Adipocyte (in vitro differentiated cells): ENCODE data around the gene RPL35.

Experiments
- DNase-seq: peaks from one replicate; pipeline ENCODE4 v3.0.0-alpha.2; 2015; ENCODE audit warnings: low read depth
- H3K27me3 ChIP-seq: replicated peaks from 2 replicates; pipeline ENCODE4 v1.7.0; 2013; ENCODE audit warnings: mild to moderate bottlenecking, low read length, moderate library complexity; ENCODE audit not compliant: control insufficient read depth, insufficient read depth
- H3K36me3 ChIP-seq: 2 replicates; pipeline ENCODE4 v1.7.0; 2013; ENCODE audit warnings: low read length, mild to moderate bottlenecking, moderate library complexity; ENCODE audit not compliant: control insufficient read depth, insufficient read depth, severe bottlenecking
- H3K4me1 ChIP-seq: 2 replicates; pipeline ENCODE4 v1.7.0; 2013; ENCODE audit warnings: mild to moderate bottlenecking, low read length, moderate library complexity; ENCODE audit not compliant: control insufficient read depth, insufficient read depth
- H3K4me3 ChIP-seq: 2 replicates; pipeline ENCODE4 v1.7.0; 2013; ENCODE audit warnings: mild to moderate bottlenecking, low read length, moderate library complexity
- H3K9ac ChIP-seq: 2 replicates; pipeline ENCODE4 v1.7.0; 2013; ENCODE audit warnings: mild to moderate bottlenecking, low read length, moderate library complexity
- H3K9me3 ChIP-seq: 2 replicates; pipeline ENCODE4 v1.7.0; 2013; ENCODE audit warnings: mild to moderate bottlenecking, low read length, moderate library complexity; ENCODE audit not compliant: control insufficient read depth

RPL35 gene

DNA sequence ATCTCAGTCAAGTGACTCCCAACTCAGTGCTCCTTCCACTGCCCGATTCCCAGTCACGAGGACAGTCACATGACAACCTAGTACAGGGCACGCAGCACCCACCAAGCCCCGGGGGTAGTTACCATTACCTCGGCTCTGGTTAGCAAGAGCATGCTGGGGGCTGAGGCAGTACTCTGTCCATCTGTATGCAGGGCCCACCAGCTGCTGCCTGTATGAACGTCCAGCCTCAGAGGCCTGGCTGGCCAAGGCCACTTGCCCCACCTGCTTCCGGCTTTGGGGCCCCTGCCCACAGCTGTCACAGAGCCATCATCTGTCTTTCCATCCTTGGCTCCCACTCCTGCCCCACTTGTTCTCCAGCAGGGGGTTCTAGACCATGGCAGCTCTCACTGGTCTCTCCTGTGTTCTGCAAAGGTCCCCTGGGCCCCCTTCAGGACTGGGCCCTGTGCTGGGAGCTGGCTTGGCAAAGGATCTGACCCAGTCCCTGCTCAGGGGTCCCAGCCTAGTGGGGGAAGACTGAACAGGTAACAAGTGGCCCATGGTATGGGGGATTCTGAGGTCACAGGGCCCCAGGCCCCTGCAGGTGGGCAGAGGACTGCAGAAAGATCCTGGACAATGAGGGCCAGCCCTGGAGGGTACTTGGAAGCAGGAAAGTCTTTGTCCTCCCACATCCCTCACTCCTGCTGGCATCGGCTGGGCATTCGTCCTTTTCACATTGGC is 3.3 kb downstream of the RPL35 start:
- Histone ChIP-seq H3K4me3 (no peak overlapping the region), H3K9ac (peak overlapping the region; percentile 99), H3K36me3 (peaks cover 46% of the 10 kb centered on the region)

DNA sequence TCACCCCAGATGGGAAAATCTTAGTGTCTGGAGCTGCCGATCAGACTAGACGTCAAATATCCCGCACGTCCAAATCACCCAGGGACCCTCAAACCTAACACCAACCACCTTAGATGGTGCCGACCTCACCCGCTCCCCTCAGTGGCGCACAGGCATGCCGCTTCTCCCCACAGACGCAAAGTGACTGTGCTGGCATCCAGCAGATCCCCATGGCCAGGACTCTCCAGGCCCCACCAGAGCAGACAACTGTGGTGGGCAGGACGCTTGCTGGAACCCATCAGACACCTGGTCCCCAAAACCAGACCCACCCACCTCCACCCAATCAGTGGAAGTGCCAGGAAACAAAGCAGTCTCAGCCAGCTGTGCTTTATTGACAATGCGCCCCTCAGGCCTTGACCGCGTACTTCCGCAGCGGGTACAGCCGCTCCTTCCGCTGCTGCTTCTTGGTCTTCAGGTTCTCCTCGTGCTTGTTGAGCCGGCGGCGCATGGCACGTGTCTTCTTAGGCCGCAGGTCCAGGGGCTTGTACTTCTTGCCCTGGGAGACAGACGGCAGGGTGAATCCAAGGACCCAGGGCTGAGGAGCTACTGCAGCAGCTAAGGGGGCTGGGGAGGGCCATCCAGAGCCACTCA is 4.1 kb downstream of the RPL35 start:
- peaks cover 46% of the 10 kb centered on the region for H3K36me3 ChIP-seq
- no peak for DNase-seq

More for the DNA sequence above, 3.3 kb downstream of the RPL35 start:
- DNase-seq = no peak
- no peaks in the 10 kb centered on the region for H3K9me3 ChIP-seq
- no peaks in the 10 kb centered on the region for H3K27me3 ChIP-seq
- H3K4me1 ChIP-seq = peaks cover 27% of the 10 kb centered on the region

DNA sequence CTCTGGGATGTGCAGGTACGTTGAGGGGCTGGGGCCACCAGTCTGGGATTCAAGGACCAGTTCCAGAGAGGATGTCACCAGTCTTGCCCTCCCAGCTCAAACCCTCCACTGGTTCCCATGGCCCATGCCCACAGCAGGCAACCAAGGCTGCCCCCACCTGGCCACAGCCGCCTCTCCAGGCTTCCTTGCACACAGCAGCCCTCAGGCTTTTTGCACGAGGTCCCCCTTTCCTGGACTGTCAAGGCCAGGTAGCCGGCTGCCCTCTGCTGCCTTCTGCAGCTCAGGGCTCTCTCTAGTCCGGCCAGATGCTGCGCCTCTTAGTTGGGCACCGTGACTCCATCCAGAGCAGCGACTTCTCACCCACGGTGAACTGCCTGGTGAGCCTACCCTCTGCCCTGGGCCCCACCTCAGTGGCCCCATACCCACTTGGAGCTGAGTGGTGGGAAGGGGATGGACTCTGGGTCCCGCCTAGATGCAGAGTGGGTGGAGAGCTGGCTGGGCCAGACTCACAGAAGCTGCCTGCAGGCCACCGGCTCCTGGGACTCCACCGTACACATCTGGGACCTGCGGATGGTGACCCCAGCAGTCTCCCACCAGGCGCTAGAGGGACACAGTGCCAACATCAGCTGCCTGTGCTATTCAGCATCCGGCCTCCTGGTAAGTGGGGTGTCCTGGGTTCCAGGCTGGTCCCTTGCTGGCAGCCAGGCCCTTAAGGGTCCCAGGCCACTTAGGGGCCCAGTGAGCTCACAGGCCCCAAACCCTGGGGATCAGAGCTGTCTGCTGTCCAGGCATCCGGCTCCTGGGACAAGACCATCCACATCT is 5.6 kb downstream of the RPL35 start:
- Histone ChIP-seq H3K9me3 (no peaks in the 10 kb centered on the region), H3K36me3 (peaks cover 46% of the 10 kb centered on the region), H3K9ac (no peak overlapping the region), H3K4me3 (no peak overlapping the region), H3K27me3 (no peaks in the 10 kb centered on the region), H3K4me1 (peaks cover 32% of the 10 kb centered on the region)
- peak; percentile 28 for DNase-seq

More for the DNA sequence above, 4.1 kb downstream of the RPL35 start:
- no peak overlapping the region for H3K9ac ChIP-seq
- no peaks in the 10 kb centered on the region for H3K9me3 ChIP-seq
- H3K4me3 ChIP-seq = no peak overlapping the region
- H3K27me3 ChIP-seq = no peaks in the 10 kb centered on the region
- H3K4me1 ChIP-seq = peaks cover 29% of the 10 kb centered on the region

DNA sequence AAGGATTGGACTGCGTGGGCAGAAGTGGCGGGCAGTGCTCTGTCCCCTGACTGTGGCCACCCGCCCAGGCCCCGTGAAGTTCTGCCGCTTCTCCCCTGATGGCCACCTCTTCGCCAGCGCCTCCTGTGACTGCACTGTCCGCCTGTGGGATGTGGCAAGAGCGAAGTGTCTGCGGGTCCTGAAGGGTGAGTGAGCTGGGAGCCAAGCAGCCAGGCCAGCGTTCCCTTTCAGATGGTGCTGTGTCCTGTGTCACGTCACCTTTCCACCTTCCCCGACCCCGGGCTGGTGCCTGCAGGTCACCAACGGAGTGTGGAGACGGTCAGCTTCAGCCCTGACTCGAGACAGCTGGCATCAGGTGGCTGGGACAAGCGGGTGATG is 6.2 kb downstream of the RPL35 start:
- H3K36me3 ChIP-seq = peaks cover 42% of the 10 kb centered on the region
- H3K27me3 ChIP-seq = no peaks in the 10 kb centered on the region
- DNase-seq = no peak
- no peak overlapping the region for H3K4me3 ChIP-seq
- no peak overlapping the region for H3K9ac ChIP-seq
- H3K4me1 ChIP-seq = peaks cover 26% of the 10 kb centered on the region
- no peaks in the 10 kb centered on the region for H3K9me3 ChIP-seq

DNA sequence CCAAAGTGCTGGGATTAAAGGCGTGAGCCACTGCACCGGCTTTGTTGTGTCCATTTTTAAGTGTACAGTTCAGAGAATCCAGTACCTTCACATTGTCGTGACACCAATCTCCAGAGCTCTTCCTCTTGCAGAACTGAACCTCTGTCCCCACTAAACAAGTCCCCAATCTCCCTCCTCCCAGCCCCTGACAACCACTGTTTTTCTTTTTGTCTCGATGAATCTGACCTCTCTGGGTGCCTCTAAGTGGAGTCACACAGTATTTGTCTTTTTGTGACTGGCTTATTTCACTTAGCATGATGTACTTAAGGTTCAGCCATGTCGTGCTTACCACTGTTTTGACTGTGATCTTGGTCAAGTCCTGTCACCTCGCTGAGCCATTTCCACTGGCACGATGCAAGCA is 6.9 kb downstream of the RPL35 start:
- no peaks in the 10 kb centered on the region for H3K27me3 ChIP-seq
- peaks cover 34% of the 10 kb centered on the region for H3K36me3 ChIP-seq
- no peaks in the 10 kb centered on the region for H3K9me3 ChIP-seq
- H3K4me3 ChIP-seq = no peak overlapping the region
- H3K9ac ChIP-seq = no peak overlapping the region
- no peak for DNase-seq
- peaks cover 18% of the 10 kb centered on the region for H3K4me1 ChIP-seq

DNA sequence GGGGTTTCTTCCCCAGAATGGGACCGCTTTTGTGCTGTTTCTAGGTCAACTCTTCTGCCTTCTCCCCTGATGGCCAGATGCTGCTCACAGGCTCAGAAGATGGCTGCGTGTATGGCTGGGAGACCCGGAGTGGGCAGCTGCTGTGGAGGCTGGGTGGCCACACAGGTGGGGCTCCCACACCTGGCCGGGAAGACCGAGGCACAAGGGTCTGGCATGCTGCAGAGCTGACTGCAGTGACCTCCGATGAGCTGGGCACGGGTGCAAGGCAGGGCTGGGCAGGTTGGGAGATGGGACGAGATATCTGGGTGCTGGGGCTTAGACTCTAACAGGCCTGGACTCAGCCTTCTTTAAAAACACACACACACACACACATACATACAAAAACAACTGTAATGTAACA is 7.6 kb downstream of the RPL35 start:
- DNase-seq = no peak
- Histone ChIP-seq H3K4me3 (no peak overlapping the region), H3K36me3 (peaks cover 28% of the 10 kb centered on the region), H3K27me3 (no peaks in the 10 kb centered on the region), H3K4me1 (peaks cover 12% of the 10 kb centered on the region), H3K9ac (no peak overlapping the region), H3K9me3 (no peaks in the 10 kb centered on the region)

DNA sequence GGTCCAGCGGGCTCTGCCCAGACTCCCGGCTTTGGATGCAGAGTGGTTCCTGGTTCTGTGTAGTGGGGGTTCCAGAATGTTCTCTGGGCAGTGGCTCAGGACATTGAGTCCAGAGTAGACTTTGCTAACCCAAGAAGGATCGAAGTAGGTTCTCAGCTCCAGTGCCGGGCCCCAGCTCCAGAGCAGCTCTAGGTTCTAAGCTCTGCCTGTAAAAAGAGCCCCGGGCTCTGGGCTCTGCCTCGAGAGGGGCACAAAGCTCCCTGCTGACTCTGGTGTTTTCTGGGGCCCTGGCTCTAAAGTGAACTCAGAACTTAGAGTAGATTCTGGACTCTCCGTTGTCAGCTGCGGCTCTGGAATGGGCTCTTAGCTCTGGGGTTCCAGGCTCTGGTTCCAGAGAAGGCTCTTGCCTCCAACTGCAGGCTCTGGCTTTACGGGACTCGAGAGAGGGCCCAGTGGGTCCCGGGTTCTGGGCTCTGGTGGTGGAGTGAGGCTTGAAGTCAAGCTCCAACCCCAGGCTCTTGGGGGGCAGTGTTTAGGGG is 8.1 kb downstream of the RPL35 start:
- Histone ChIP-seq H3K9me3 (no peaks in the 10 kb centered on the region), H3K36me3 (peaks cover 23% of the 10 kb centered on the region), H3K27me3 (no peaks in the 10 kb centered on the region), H3K4me3 (peak overlapping the region; percentile 76), H3K4me1 (peaks cover 7% of the 10 kb centered on the region), H3K9ac (peak overlapping the region; percentile 72)
- no peak for DNase-seq

DNA sequence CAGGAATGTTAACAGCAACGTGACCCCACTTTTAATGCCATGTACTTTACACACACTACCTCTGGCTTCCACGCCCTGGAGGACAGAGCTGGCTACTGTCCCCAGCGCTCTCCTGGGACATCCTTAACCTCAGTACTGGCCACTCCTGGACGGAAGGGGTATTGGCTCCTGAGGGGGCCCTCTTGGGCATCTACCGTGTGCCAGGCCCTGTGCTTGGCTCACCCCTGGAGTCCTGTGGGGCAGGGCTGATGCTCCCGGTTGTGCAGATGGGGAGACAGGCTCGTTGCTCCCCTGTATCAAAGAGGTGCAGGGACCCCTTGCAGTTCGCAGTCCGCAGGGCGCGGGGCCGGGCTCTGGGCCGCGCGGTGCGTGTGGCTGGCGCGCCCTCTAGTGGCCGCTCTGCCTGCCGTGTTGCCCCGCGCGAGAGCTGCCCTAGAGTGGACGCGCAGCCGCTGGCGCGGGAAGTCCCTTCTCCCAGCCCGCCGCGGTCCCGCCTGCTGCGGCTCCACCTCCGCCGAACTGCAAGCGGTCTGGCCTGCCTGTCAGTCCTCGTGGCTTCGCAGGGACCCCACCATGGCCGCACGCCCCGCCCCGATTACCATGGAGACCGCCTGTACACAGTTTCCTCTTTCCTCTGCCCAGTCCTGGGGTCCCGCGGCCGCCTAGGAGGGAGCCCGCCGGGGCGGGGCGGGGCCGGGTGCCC is 8.8 kb downstream of the RPL35 start, which contains the start of gene WDR38:
Gene WDR38 (plus strand): TSS at position 632 of the 703 bp plus-strand sequence. CDS start 72 bp downstream, outside the sequence.
- peak within 1 kb of the TSS; percentile 76 for H3K4me3 ChIP-seq
- no peaks in the 10 kb centered on the region for H3K9me3 ChIP-seq
- peak within 1 kb of the TSS; percentile 72 for H3K9ac ChIP-seq
- no peaks in the 10 kb centered on the region for H3K27me3 ChIP-seq
- peaks cover 7% of the 10 kb centered on the region for H3K4me1 ChIP-seq
- peaks cover 16% of the 10 kb centered on the region for H3K36me3 ChIP-seq
- DNase-seq = peak; percentile 89

DNA sequence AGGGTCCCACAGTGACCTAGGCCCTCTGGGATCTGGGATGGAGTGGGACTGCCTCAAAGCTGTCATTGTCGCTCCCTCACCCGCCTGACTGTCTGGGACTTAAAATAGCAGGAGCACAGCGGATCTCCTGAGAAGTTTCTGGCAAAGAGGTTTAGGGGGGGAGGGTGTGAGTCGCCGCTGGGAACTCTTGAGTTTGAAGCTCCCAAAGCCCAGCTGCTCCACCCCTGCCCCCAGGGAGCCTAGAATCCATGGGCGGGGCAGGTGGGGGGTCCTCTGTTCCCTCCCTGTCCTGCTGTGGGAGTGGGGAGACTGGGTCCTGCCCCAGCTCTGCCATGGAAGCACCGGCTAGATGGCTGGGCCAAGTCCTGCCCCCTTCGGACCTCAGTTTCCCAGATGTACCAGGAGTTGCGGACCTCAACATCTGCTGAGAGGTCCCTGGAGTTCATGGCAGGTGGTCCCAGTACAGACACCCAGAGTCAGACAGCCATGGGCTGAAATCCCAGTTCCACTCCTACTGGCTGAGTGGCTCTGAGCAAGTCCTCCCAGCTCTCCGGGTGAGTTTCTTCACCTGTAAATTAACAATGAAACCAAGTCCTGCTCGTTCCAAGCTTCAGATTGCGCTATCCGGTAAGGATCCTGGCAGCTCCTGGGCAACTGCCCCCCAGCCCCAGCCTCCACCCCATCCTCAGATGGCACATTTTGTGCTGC is 9.5 kb downstream of the RPL35 start:
- H3K36me3 ChIP-seq = peaks cover 9% of the 10 kb centered on the region
- H3K27me3 ChIP-seq = no peaks in the 10 kb centered on the region
- H3K9ac ChIP-seq = peak overlapping the region; percentile 72
- no peaks in the 10 kb centered on the region for H3K9me3 ChIP-seq
- H3K4me1 ChIP-seq = peaks cover 7% of the 10 kb centered on the region
- H3K4me3 ChIP-seq = peak overlapping the region; percentile 76
- DNase-seq = no peak

DNA sequence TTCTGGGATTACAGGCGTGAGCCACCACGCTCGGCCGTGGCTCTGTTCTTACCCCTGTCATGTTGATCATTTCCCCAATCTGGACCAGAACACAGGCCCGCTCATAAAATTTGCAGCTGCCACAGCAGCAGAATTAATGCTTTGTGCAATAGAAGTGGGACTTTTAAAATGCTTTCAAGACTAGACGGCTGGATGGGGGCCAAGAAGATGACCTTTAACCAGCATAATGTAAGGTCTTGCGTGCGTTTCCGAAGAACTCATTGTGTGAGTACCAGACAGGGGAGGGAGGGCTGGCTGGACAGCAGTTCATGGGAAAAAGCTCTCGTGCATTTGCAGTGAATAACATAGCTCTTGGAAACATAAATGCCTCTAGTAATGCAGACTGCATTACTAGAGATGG is 12.0 kb downstream of the RPL35 start:
- Histone ChIP-seq H3K4me1 (peaks cover 7% of the 10 kb centered on the region), H3K36me3 (no peaks in the 10 kb centered on the region), H3K27me3 (no peaks in the 10 kb centered on the region), H3K4me3 (no peak overlapping the region), H3K9me3 (no peaks in the 10 kb centered on the region), H3K9ac (no peak overlapping the region)
- peak; percentile 47 for DNase-seq
